T-cell (primary cell): ENCODE measurements around the gene ERCC3. TPM values are rescaled to one million over a fixed set of nuclear protein-coding genes. Genes with fewer than 3 reads are reported as not detected.

Source experiments
- ATAC-seq, 4 experiments: fragments of 200-7000 bp in 3 of 4; fragments of 150-1000 bp in 1 of 4; cut with Tn5 transposase; replicated peaks in 1 of 4; 1 replicate in 3 of 4; 2 replicates in 1 of 4; pipeline ENCODE4 v1.10.0; 2021; ENCODE audit warnings: moderate library complexity in 3 of 4, mild to moderate bottlenecking in 2 of 4, moderate number of reproducible peaks in 1 of 4
- CTCF ChIA-PET, 2 donors: fragments of 300-600 bp; sonication (Branson Sonifier 250); formaldehyde crosslinking; loops; one replicate each; lab custom pipeline; 2022; ENCODE audit warnings: antibody characterized with exemption in 2 of 2; lab: Charles Lee
- POLR2A ChIA-PET, 2 donors: fragments of 300-600 bp; sonication (Branson Sonifier 250); formaldehyde crosslinking; loops; one replicate each; lab custom pipeline; 2022; ENCODE audit warnings: antibody characterized with exemption in 2 of 2; lab: Charles Lee
- DNase-seq, 35 experiments: peaks; one replicate each; pipeline versions ENCODE4 v3.0.0 to v3.0.0-alpha.2; 2013 to 2023
- H3K27ac ChIP-seq: one replicate; pipeline ENCODE4 v1.5.1; 2013; ENCODE audit warnings: low read length
- H3K27me3 ChIP-seq, 2 experiments: replicated peaks in 1 of 2; 1 replicate in 1 of 2; 2 replicates in 1 of 2; pipeline versions ENCODE4 v1.6.1 to v1.7.0; 2013; ENCODE audit warnings: low read length in 1 of 2, mixed read lengths in 1 of 2; ENCODE audit not compliant: control insufficient read depth in 2 of 2, insufficient read depth in 2 of 2; ENCODE audit errors: extremely low read depth in 1 of 2
- H3K36me3 ChIP-seq, 2 donors: 1 replicate in 1 of 2; 2 replicates in 1 of 2; pipeline versions ENCODE4 v1.6.1 to v1.7.0; 2013; ENCODE audit warnings: low read length in 1 of 2; ENCODE audit not compliant: control insufficient read depth in 2 of 2, insufficient read depth in 1 of 2; ENCODE audit errors: extremely low read depth in 1 of 2
- H3K4me1 ChIP-seq, 2 experiments: 1 replicate in 1 of 2; 2 replicates in 1 of 2; pipeline versions ENCODE4 v1.6.1 to v1.7.0; 2013; ENCODE audit warnings: low read length in 2 of 2, mixed read lengths in 1 of 2; ENCODE audit not compliant: insufficient read depth in 2 of 2, control insufficient read depth in 1 of 2; ENCODE audit errors: extremely low read depth in 1 of 2
- H3K4me3 ChIP-seq, 2 donors: 1 replicate in 1 of 2; 2 replicates in 1 of 2; pipeline versions ENCODE4 v1.5.1 to v1.7.0; 2013; ENCODE audit warnings: mild to moderate bottlenecking in 2 of 2, low read length in 1 of 2, moderate library complexity in 1 of 2; ENCODE audit not compliant: control insufficient read depth in 1 of 2; ENCODE audit errors: extremely low read depth in 1 of 2
- H3K9me3 ChIP-seq: 2 replicates; pipeline ENCODE4 v1.7.0; 2013
- H3K27ac Mint-ChIP-seq, 2 donors: one replicate each; pipeline ENCODE4 v1.8.0; 2020 to 2021; ENCODE audit warnings: mild to moderate bottlenecking in 2 of 2, mixed read lengths in 2 of 2
- H3K27me3 Mint-ChIP-seq, 2 donors: one replicate each; pipeline ENCODE4 v1.8.0; 2021 to 2022; ENCODE audit warnings: mixed read lengths in 2 of 2
- H3K36me3 Mint-ChIP-seq: one replicate; pipeline ENCODE4 v1.8.0; 2021; ENCODE audit warnings: mixed read lengths
- H3K4me1 Mint-ChIP-seq, 3 donors: one replicate each; pipeline ENCODE4 v1.8.0; 2020 to 2022; ENCODE audit warnings: mixed read lengths in 3 of 3, mild to moderate bottlenecking in 1 of 3
- H3K4me3 Mint-ChIP-seq, 3 donors: one replicate each; pipeline ENCODE4 v1.8.0; 2020 to 2022; ENCODE audit warnings: mild to moderate bottlenecking in 3 of 3, mixed read lengths in 3 of 3, moderate library complexity in 3 of 3
- H3K9me3 Mint-ChIP-seq, 3 donors: one replicate each; pipeline ENCODE4 v1.8.0; 2020 to 2022; ENCODE audit warnings: mixed read lengths in 3 of 3
- WGBS: methylation state at CpG from one replicate; pipeline ENCODE4 v1.1.5; 2013; ENCODE audit warnings: missing lambda C conversion rate; ENCODE audit not compliant: insufficient coverage; 5-methylcytosine and 5-hydroxymethylcytosine counted together
- total RNA-seq, 35 experiments: library from RNA in 6 of 35; stranded (reverse) in 6 of 35; fragments of 120-200 nt in 1 of 35; gene quantifications; one replicate each; pipeline versions ENCODE4 v1.2.1 to v1.2.4 and lab custom pipeline; 2013 to 2026

The ERCC3 gene
- total RNA-seq, 5 donors from 2014 or later (not counting 1 experiment from before 2014, with no cell fraction given) = 41.5 to 62.1 (median 52.3) TPM

- POLR2A ChIA-PET = no interaction called here
- H3K9me3 Mint-ChIP-seq = no peaks in the 10 kb centered on the region
- Histone ChIP-seq H3K4me3 (no peak overlapping the region), H3K27me3 (no peaks in the 10 kb centered on the region), H3K9me3 (no peaks in the 10 kb centered on the region), H3K4me1 (no peaks in the 10 kb centered on the region), H3K27ac (no peak overlapping the region), H3K36me3 (peaks cover 9 to 90% of the 10 kb centered on the region in 2 donors)
- DNase-seq = no peak
- H3K27ac Mint-ChIP-seq = peak overlapping the region in 1 of 2 donors; percentile 75
- peaks cover 11 to 22% (median 14%) of the 10 kb centered on the region in 3 donors for H3K4me1 Mint-ChIP-seq
- CTCF ChIA-PET = no interaction called here
- no peak overlapping the region for H3K4me3 Mint-ChIP-seq
- 98% methylated on average over 6 of the region's 9 CpGs for WGBS
- no peaks in the 10 kb centered on the region for H3K27me3 Mint-ChIP-seq
- peaks cover 72% of the 10 kb centered on the region for H3K36me3 Mint-ChIP-seq
- ATAC-seq = no peak
These were observed 18.2 kb downstream of the ERCC3 start for GRCh38 chr2:127275789-127276188.

GRCh38 chr2:127275356-127275755 is 18.6 kb downstream of the ERCC3 start:
- Mint-ChIP-seq H3K27me3 (no peaks in the 10 kb centered on the region), H3K9me3 (no peaks in the 10 kb centered on the region), H3K27ac (no peak overlapping the region), H3K4me3 (no peak overlapping the region), H3K36me3 (peaks cover 73% of the 10 kb centered on the region), H3K4me1 (peaks cover 11 to 22% (median 14%) of the 10 kb centered on the region in 3 donors)
- CTCF ChIA-PET = no interaction called here
- ATAC-seq (no peak), DNase-seq (no peak)
- Histone ChIP-seq H3K4me3 (no peak overlapping the region), H3K9me3 (no peaks in the 10 kb centered on the region), H3K36me3 (peaks cover 9 to 91% of the 10 kb centered on the region in 2 donors), H3K4me1 (no peaks in the 10 kb centered on the region), H3K27ac (no peak overlapping the region), H3K27me3 (no peaks in the 10 kb centered on the region)
- POLR2A ChIA-PET = no interaction called here
- 100% methylated on average over 2 of the region's 3 CpGs for WGBS

- DNase-seq = no peak
- Histone ChIP-seq H3K27me3 (no peaks in the 10 kb centered on the region), H3K36me3 (peaks cover 9 to 75% of the 10 kb centered on the region in 2 donors), H3K9me3 (no peaks in the 10 kb centered on the region), H3K27ac (no peak overlapping the region), H3K4me1 (no peaks in the 10 kb centered on the region), H3K4me3 (no peak overlapping the region)
- H3K27ac Mint-ChIP-seq = no peak overlapping the region
- peaks cover 68% of the 10 kb centered on the region for H3K36me3 Mint-ChIP-seq
- H3K27me3 Mint-ChIP-seq = no peaks in the 10 kb centered on the region
- ATAC-seq = no peak
- H3K9me3 Mint-ChIP-seq = no peaks in the 10 kb centered on the region
- ChIA-PET CTCF (no interaction called here), POLR2A (no interaction called here)
- H3K4me3 Mint-ChIP-seq = no peak overlapping the region
- 100% methylated on average over 5 of the region's 5 CpGs for WGBS
- H3K4me1 Mint-ChIP-seq = peaks cover 0 to 8% (median 0%) of the 10 kb centered on the region in 3 donors
These were observed 23.3 kb downstream of the ERCC3 start for GRCh38 chr2:127270663-127271062.

- ChIA-PET CTCF (no interaction called here), POLR2A (no interaction called here)
- Mint-ChIP-seq H3K27me3 (no peaks in the 10 kb centered on the region), H3K4me1 (no peaks in the 10 kb centered on the region), H3K4me3 (no peak overlapping the region), H3K27ac (peak overlapping the region in 1 of 2 donors; percentile 16), H3K36me3 (peaks cover 69% of the 10 kb centered on the region), H3K9me3 (no peaks in the 10 kb centered on the region)
- Histone ChIP-seq H3K27me3 (no peaks in the 10 kb centered on the region), H3K27ac (no peak overlapping the region), H3K4me1 (no peaks in the 10 kb centered on the region), H3K4me3 (no peak overlapping the region), H3K36me3 (peaks cover 11 to 53% of the 10 kb centered on the region in 2 donors), H3K9me3 (no peaks in the 10 kb centered on the region)
- DNase-seq (no peak), ATAC-seq (no peak)
- WGBS = 96% methylated on average over 6 of the region's 8 CpGs
These were observed 32.0 kb downstream of the ERCC3 start for GRCh38 chr2:127261804-127262406.

GRCh38 chr2:127259355-127259754 is 34.6 kb downstream of the ERCC3 start:
- H3K36me3 ChIP-seq = peaks cover 11 to 58% of the 10 kb centered on the region in 2 donors

GRCh38 chr2:127256866-127257265 is 37.1 kb downstream of the ERCC3 start:
- ChIA-PET CTCF (no interaction called here), POLR2A (no interaction called here)
- Histone ChIP-seq H3K27me3 (no peaks in the 10 kb centered on the region), H3K27ac (no peak overlapping the region), H3K36me3 (peaks cover 9 to 52% of the 10 kb centered on the region in 2 donors), H3K4me3 (no peak overlapping the region), H3K4me1 (no peaks in the 10 kb centered on the region), H3K9me3 (no peaks in the 10 kb centered on the region)
- Mint-ChIP-seq H3K27me3 (no peaks in the 10 kb centered on the region), H3K4me3 (no peak overlapping the region), H3K27ac (no peak overlapping the region), H3K4me1 (peaks cover 0 to 8% (median 2%) of the 10 kb centered on the region in 3 donors), H3K9me3 (no peaks in the 10 kb centered on the region), H3K36me3 (peaks cover 53% of the 10 kb centered on the region)
- WGBS = 97% methylated on average over 6 of the region's 8 CpGs
- no peak for DNase-seq
- ATAC-seq = no peak

More at GRCh38 chr2:127259355-127259754, 34.6 kb downstream of the ERCC3 start:
- Mint-ChIP-seq H3K9me3 (no peaks in the 10 kb centered on the region), H3K27me3 (no peaks in the 10 kb centered on the region), H3K4me1 (peaks cover 0 to 8% (median 2%) of the 10 kb centered on the region in 3 donors), H3K27ac (no peak overlapping the region), H3K4me3 (no peak overlapping the region), H3K36me3 (peaks cover 65% of the 10 kb centered on the region)
- WGBS = 97% methylated on average over 4 of the region's 5 CpGs
- ChIA-PET POLR2A (no interaction called here), CTCF (no interaction called here)
- Histone ChIP-seq H3K27me3 (no peaks in the 10 kb centered on the region), H3K27ac (no peak overlapping the region), H3K4me3 (no peak overlapping the region), H3K4me1 (no peaks in the 10 kb centered on the region), H3K9me3 (no peaks in the 10 kb centered on the region)
- ATAC-seq (no peak), DNase-seq (no peak)
